ENCODE data around the gene SCRT2. TPM values are rescaled to one million over a fixed set of nuclear protein-coding genes. Genes with fewer than 3 reads are reported as not detected.

Gene SCRT2
- total and polyA plus RNA-seq, 2 donors from 2014 or later: not detected

DNA sequence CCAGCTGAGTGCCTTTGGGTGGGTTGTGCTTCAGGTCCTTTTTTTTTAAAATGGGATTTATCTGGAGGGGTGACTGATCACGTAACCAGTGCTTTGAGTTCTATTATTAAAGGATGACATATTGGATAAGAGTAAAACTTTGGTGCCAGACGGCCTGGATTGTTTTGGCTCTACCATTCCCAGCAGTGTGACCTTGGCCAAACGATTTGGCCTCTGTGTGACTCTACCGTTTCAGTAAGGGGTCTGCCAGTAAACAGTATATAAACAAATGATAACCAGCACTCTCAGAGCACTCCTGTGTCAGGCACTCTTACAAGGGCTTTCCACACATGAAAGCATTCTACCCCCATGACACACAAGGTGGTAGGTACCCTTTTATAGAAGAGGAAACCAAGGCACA is 8.7 kb downstream of the SCRT2 start:
- intact Hi-C loops (cut with DNase I): no loop called here
- H3K9ac ChIP-seq (ENCODE audit: low read length in 3 of 3): no peak overlapping the region
- peaks cover 0 to 2% (median 0%) of the 10 kb centered on the region in 3 donors for H3K4me1 ChIP-seq (ENCODE audit: control insufficient read depth in 2 of 3, insufficient read depth in 2 of 3, low read depth in 1 of 3, low read length in 3 of 3)
- H3K27ac ChIP-seq (ENCODE audit: low read depth in 2 of 2, low read length in 2 of 2): no peak overlapping the region
- peaks cover 16% of the 10 kb centered on the region for H3K27me3 ChIP-seq (ENCODE audit: control insufficient read depth, insufficient read depth, low read length)
- FAIRE-seq (no peak), DNase-seq (peak in 1 of 5 donors; percentile 3)
- H3K4me3 ChIP-seq (ENCODE audit: low read length in 3 of 3): no peak overlapping the region
- H3K36me3 ChIP-seq (ENCODE audit: control insufficient read depth in 2 of 3, insufficient read depth in 3 of 3, low read length in 3 of 3): no peaks in the 10 kb centered on the region
- H3K9me3 ChIP-seq (ENCODE audit: control insufficient read depth in 2 of 3, insufficient read depth in 1 of 3, low read length in 3 of 3): no peaks in the 10 kb centered on the region
- TF ChIP-seq, protein P1, sequence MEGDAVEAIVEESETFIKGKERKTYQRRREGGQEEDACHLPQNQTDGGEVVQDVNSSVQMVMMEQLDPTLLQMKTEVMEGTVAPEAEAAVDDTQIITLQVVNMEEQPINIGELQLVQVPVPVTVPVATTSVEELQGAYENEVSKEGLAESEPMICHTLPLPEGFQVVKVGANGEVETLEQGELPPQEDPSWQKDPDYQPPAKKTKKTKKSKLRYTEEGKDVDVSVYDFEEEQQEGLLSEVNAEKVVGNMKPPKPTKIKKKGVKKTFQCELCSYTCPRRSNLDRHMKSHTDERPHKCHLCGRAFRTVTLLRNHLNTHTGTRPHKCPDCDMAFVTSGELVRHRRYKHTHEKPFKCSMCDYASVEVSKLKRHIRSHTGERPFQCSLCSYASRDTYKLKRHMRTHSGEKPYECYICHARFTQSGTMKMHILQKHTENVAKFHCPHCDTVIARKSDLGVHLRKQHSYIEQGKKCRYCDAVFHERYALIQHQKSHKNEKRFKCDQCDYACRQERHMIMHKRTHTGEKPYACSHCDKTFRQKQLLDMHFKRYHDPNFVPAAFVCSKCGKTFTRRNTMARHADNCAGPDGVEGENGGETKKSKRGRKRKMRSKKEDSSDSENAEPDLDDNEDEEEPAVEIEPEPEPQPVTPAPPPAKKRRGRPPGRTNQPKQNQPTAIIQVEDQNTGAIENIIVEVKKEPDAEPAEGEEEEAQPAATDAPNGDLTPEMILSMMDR (IDR thresholded peaks at IDR 0.05; ENCODE audit: borderline replicate concordance, extremely low read depth, insufficient read depth): no peak

DNA sequence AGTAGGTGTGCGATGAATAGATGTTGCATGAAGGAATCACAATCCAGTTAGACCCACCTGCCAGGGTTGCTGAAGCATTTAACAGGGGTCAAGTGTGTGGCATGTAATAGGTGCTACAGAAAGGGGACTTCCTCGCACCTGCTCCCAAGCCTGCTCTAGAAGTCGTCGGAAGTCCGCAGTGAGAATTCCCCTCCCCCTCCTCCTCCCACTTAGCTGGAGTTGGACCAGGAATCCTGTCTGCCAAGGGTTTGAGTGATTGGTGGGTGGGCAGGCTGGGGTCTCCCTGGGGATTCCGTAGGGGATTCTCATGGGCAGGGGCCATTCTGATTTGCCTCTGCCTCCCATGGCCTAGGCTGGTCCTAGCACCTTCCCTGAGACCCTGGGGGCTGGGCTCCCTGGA is 10.3 kb downstream of the SCRT2 start:
- Histone ChIP-seq H3K9ac (ENCODE audit: low read length in 3 of 3) (no peak overlapping the region), H3K9me3 (ENCODE audit: control insufficient read depth in 2 of 3, insufficient read depth in 1 of 3, low read length in 3 of 3) (no peaks in the 10 kb centered on the region), H3K27ac (ENCODE audit: low read depth in 2 of 2, low read length in 2 of 2) (no peak overlapping the region), H3K27me3 (ENCODE audit: control insufficient read depth, insufficient read depth, low read length) (peaks cover 18% of the 10 kb centered on the region), H3K36me3 (ENCODE audit: control insufficient read depth in 2 of 3, insufficient read depth in 3 of 3, low read length in 3 of 3) (no peaks in the 10 kb centered on the region), H3K4me3 (ENCODE audit: low read length in 3 of 3) (no peak overlapping the region), H3K4me1 (ENCODE audit: control insufficient read depth in 2 of 3, insufficient read depth in 2 of 3, low read depth in 1 of 3, low read length in 3 of 3) (peaks cover 0 to 2% (median 0%) of the 10 kb centered on the region in 3 donors)
- intact Hi-C loops (cut with DNase I): no loop called here
- DNase-seq (peak in 1 of 5 donors; percentile 23), FAIRE-seq (no peak)
- TF ChIP-seq, protein P1 (IDR thresholded peaks at IDR 0.05; ENCODE audit: borderline replicate concordance, extremely low read depth, insufficient read depth): no peak

DNA sequence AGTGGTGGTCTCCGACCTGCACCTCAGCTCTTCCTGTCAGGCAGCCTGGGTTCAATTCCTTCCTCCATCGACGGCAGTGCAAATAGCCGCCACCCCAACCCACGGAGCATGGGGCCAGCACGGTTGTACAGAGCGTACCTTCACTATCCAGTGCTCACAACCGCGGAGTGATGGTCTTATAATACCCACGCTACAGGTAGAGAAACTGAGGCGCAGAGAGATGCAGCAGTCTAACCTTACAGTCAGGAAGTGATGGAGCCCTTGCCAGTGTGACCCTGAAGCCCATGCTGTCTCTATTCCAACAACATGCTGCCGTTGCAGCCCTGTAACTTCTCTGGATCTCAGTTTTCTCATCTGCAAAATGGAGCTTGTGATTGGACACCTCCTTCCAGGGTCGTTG is 11.0 kb downstream of the SCRT2 start:
- DNase-seq (no peak), FAIRE-seq (no peak)
- TF ChIP-seq, protein P1 (IDR thresholded peaks at IDR 0.05; ENCODE audit: borderline replicate concordance, extremely low read depth, insufficient read depth): no peak
- H3K27me3 ChIP-seq (ENCODE audit: control insufficient read depth, insufficient read depth, low read length): peaks cover 18% of the 10 kb centered on the region
- no peak overlapping the region for H3K27ac ChIP-seq (ENCODE audit: low read depth in 2 of 2, low read length in 2 of 2)
- no peaks in the 10 kb centered on the region for H3K36me3 ChIP-seq (ENCODE audit: control insufficient read depth in 2 of 3, insufficient read depth in 3 of 3, low read length in 3 of 3)
- intact Hi-C loops (cut with DNase I): no loop called here
- no peaks in the 10 kb centered on the region for H3K9me3 ChIP-seq (ENCODE audit: control insufficient read depth in 2 of 3, insufficient read depth in 1 of 3, low read length in 3 of 3)
- no peak overlapping the region for H3K4me3 ChIP-seq (ENCODE audit: low read length in 3 of 3)
- H3K4me1 ChIP-seq (ENCODE audit: control insufficient read depth in 2 of 3, insufficient read depth in 2 of 3, low read depth in 1 of 3, low read length in 3 of 3): peaks cover 0 to 2% (median 0%) of the 10 kb centered on the region in 3 donors
- H3K9ac ChIP-seq (ENCODE audit: low read length in 3 of 3): no peak overlapping the region

DNA sequence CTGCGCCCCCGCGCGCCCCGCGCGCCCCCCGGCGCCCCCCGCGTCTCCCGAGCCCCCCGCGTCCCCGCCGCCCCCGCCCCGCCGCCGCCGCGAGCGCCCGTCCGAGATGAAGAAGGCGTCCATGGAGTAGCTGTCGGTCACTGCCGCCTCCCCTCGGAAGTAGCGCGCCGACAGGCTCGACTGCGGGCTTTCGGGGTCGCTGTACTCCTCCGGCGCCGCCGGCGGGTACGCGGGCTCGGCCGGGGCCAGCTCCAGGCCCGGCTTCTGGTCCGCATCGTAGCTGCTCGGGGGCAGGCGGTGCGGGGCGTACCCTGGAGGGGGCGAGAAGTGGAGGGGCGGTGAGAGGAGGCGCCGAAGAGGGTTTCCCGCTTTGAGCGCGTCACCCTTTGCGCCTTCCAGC is 11.5 kb downstream of the SCRT2 start:
- Histone ChIP-seq H3K4me3 (ENCODE audit: low read length in 3 of 3) (no peak overlapping the region), H3K9ac (ENCODE audit: low read length in 3 of 3) (no peak overlapping the region), H3K9me3 (ENCODE audit: control insufficient read depth in 2 of 3, insufficient read depth in 1 of 3, low read length in 3 of 3) (no peaks in the 10 kb centered on the region), H3K27ac (ENCODE audit: low read depth in 2 of 2, low read length in 2 of 2) (no peak overlapping the region), H3K4me1 (ENCODE audit: control insufficient read depth in 2 of 3, insufficient read depth in 2 of 3, low read depth in 1 of 3, low read length in 3 of 3) (peaks cover 0 to 2% (median 0%) of the 10 kb centered on the region in 3 donors), H3K27me3 (ENCODE audit: control insufficient read depth, insufficient read depth, low read length) (peaks cover 18% of the 10 kb centered on the region), H3K36me3 (ENCODE audit: control insufficient read depth in 2 of 3, insufficient read depth in 3 of 3, low read length in 3 of 3) (no peaks in the 10 kb centered on the region)
- FAIRE-seq: no peak
- peak in 1 of 5 donors; percentile 60 for DNase-seq
- intact Hi-C loops (cut with DNase I): no loop called here
- TF ChIP-seq, protein P1 (IDR thresholded peaks at IDR 0.05; ENCODE audit: borderline replicate concordance, extremely low read depth, insufficient read depth): no peak
